GM21717 (cell line): ENCODE data around the gene TMEFF1.
"Not testable (repeated sequence)": the region's sequence is repeated elsewhere in the genome, so short reads cannot be mapped to it uniquely, and the experiment has no call there.

Experiments
- ATAC-seq: cut with Tn5 transposase; IDR thresholded peaks from one replicate; pipeline ENCODE4 v1.9.1; 2021; ENCODE audit warnings: mild to moderate bottlenecking, moderate library complexity; ENCODE audit not compliant: unreplicated experiment

TMEFF1 gene, protein sequence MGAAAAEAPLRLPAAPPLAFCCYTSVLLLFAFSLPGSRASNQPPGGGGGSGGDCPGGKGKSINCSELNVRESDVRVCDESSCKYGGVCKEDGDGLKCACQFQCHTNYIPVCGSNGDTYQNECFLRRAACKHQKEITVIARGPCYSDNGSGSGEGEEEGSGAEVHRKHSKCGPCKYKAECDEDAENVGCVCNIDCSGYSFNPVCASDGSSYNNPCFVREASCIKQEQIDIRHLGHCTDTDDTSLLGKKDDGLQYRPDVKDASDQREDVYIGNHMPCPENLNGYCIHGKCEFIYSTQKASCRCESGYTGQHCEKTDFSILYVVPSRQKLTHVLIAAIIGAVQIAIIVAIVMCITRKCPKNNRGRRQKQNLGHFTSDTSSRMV

DNA sequence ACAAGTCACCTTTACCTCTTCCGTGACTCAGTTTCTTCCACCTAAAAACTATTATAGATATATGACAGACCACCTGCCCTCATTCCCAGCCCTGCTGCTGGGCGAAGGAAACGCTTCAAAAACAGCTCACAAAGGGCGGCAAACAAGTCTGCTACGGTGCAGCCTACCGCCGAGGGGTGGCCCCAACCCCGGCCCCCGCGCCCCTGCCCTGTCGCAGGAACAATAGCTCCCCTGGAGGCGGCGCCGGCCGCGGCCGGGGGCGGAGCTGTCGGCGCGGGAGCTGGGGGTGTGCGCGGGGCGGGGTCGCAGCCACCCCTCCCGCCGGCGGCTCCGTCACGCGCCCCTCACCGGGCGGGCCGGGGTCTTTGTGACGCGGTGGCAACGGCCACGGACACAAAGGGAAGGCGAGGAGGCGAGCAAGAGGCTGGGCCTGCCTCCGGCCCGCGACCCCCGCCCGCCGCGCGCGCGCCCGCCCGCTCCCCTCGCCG lies at the start of gene TMEFF1:
Gene TMEFF1 (plus strand): TSS at position 362 of the 488 bp plus-strand sequence. CDS start 396 bp downstream, outside the sequence.
- no peak for ATAC-seq

GRCh38 chr9:100425758-100426157 lies 47.2 kb upstream of the TMEFF1 start:
- ATAC-seq: no peak

DNA sequence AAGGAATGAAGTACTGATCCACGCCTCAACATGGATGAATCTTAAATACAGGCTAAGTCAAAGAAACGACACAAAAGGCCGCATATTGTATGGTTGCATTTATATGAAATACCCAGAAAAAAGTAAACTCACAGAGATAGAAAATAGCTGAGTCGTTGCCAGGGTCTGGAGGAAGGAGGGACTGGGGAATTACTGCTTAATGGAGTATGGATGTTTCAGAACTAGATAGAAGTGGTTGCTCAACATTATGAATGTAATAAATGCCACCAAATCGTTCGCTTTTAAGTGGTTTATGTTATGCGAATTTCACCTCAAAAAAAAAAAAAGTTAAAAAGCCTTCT lies 46.8 kb upstream of the TMEFF1 start:
- no peak for ATAC-seq

DNA sequence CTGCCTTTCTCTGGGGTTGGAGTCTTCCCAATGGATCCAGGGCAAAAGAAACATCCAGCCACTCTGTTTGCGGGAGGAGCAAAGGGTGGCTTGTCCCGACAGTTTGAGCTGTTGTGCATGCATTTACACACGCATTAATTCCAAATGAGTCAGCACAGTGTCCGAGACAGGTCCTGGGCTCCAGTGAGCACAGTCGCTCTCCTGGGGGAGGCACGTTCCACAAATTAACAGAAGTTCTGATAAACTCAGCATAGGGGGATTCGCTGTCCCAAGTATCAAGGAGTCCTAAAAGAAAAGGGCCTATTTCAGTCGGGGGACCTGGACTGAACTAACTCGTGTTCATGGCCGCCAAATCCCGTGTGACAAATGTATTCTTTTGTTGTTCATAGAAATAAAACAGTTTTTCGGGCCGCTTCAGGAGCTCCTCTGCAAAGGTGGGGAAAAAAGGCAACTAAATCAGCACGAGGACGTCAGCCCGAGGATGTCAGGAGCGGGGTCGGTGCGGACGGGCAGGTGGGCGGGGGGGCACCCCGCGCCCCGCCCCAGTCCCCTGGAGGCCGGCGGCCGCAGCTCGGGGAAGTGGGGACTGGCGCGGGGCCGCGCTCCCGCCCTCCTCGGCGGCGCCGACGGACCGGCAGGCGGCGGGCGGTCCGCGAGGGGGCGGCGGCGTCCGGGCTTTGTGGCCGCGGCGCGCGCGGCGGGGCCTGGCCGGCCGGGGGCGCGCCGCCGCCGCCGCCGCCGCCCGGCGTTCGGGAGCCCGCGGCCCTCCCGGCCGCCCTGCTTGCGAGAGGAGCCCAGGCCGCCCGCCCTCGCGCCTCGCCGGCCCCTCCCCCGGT lies 46.2 kb upstream of the TMEFF1 start, which contains the start of gene MSANTD3:
Gene MSANTD3 (plus strand): TSS at position 614 of the 836 bp plus-strand sequence. CDS start 14,796 bp downstream, outside the sequence.
- ATAC-seq: peak; percentile 64

DNA sequence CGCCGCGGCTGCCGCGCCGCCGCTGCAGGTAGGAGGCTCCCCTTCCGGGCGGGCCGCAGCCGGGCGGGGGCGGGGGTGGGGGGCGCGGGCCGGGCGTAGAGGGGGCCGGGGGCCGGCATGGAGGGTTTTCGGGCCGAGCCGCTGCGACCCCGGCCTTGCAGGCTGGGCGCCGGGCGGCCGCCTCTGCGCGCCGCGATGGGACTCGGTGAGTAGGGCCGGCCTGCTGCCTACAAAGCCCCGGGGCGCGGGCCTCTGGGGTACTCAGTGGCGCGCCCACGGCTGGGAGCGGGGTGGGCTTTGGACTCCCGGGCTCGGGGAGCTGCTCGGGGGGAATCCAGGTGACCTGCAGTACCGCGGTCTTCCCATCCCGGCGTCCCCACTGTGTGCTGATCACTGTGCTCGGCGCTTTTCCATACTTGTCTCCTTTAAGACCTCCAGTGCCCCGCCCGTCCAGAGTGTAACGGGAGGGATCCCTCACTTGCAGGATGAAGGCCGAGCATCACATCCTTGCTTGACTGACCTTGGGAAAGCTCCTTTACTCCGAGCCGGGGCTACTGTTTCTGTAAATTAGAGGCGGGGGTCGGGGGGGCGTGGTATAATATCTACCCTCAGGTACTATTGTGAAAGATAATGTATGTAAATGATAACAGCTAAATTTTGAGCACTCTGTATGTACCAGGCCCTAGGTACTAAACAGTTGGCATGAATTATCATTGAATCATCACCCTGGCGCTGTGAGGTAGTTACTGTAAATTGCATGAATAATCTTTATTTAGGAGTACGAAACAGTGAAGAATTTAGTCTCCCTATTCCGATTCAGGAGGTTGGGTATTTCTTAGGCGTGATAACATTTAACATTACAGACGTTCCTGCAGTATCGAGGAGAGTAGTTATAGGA lies 45.3 kb upstream of the TMEFF1 start:
- peak; percentile 60 for ATAC-seq

- ATAC-seq: no peak
Measured at GRCh38 chr9:100428871-100429654, 43.9 kb upstream of the TMEFF1 start.

DNA sequence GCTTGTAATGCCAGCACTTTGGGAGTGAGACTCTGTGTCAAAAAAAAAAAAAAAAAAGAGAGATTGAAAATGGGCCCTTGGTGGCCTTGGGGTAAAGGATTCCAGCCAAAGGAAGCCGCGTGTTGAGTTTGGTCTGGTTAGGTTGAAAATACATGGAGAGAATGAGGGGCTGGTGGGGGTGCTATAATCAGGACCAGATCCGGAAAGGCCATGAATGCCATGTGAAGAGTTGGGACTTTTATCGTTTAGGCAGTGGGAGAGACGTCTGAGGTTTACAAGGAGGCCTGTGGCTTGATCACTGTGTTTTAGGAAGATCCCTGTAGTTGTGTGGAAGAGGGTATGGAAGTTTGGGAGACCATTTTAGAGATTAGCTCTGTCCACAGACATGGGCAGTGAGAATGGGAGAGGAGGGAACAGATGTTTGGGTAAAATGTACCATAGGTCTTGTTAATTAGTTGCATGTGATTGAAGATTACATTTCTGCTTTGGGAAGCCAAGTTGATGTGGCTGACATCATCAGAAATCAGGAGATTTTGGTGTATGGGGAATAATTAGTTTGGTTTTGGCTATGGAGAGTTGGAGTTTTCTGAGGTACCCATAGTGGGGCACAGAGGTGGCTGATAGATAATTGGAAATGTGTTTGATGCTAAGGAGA lies 42.5 kb upstream of the TMEFF1 start:
- no peak for ATAC-seq

DNA sequence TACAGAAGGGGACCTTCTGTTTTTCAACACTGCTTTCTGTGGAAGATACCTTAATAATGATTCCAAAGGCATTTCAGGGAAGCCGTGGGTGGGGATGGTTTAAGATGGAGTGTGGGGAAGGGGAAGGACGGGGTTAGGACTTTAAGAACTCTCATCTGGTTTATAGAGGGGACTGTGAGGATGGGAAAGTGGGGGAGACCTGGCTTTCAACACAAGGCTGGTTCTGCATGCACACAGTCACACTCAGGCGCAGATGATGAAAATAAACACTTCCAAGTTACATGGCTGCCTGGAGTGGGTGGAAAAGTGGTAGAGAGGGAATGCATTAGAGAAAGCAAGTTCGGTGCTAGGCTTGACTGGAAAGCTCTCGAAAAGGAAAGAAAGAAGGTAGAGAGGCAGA lies 41.1 kb upstream of the TMEFF1 start:
- no peak for ATAC-seq

GRCh38 chr9:100432736-100433135 lies 40.2 kb upstream of the TMEFF1 start:
- ATAC-seq: no peak

GRCh38 chr9:100436571-100436970 lies 36.4 kb upstream of the TMEFF1 start:
- no peak for ATAC-seq

DNA sequence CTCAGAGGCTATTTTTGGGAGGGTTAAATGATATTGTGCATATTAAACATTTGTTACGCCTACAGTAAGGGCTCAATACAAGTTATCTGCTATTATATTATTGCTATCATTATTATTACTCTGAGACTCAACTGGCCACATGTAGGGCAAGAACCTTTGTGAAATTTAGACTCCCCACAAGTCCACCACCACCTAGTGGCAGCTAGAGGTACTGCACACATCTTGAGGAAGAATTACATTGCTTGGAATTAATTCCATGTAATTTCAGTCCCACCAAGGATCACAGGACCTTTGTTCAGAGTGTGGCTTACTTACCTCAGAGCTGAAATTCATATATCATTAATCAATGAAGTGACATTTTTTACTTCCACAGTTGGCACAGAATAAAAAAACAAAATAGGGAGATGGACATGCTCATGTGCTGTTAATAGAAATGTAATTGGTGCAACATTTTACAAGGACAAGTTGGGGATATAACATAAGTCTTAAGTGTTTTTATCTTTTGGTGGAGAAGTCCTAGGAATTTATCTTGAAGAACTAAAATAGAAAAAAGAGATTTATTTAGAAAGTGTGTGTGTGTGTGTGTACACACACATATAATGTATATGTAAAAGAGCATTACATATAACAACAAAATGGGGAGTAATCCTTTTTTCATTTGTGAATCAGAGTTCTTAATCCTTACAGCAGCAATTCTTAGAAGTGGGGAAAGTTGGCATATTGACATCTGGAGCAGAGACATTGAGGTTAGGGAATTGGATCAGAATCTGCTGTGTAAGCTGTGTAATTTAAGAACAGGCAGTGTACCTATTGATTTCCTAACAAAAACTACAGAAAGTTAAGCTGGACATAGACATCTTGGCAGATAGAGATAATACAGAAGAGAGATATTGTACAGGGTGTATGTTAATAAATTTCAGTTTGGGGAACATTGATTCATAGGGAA lies 34.8 kb upstream of the TMEFF1 start:
- peak; percentile 67 for ATAC-seq

- no peak for ATAC-seq
Measured at GRCh38 chr9:100440071-100440470, 32.9 kb upstream of the TMEFF1 start.

DNA sequence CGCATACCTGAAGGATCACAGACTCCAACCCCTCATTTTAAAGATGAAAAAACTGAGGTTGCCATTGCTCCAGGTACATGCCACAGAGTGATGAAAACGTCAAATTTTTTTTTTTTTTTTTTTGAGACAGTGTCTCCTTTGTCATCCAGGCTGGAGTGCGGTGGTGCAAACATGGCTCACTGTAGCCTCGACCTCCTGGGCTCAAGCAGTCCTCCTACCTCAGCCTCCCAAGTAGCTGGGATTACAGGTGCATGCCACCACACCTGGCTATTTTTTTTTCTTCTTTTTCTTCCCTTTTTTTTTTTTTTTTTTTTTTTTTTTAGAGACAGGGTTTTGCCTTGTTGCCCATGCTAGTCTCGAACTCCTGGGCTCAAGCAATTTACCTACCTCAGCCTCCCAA lies 32.5 kb upstream of the TMEFF1 start:
- not testable (repeated sequence) for ATAC-seq

DNA sequence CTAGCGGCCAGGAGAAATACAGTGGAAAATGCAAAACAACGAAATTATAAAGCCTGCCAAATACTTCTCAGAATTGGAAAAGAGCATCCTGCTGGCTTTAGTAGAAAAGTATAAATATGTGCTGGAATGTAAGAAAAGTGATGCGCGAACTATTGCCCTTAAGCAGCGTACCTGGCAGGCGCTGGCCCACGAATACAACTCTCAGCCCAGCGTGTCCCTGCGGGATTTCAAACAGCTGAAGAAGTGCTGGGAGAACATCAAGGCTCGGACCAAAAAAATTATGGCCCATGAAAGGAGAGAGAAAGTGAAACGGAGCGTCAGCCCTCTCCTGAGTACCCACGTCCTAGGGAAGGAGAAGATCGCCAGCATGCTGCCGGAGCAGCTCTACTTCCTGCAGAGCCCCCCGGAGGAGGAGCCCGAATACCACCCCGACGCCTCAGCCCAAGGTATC lies 31.0 kb upstream of the TMEFF1 start:
- ATAC-seq: no peak

- ATAC-seq: no peak
Measured at GRCh38 chr9:100443781-100444768, 28.9 kb upstream of the TMEFF1 start.

DNA sequence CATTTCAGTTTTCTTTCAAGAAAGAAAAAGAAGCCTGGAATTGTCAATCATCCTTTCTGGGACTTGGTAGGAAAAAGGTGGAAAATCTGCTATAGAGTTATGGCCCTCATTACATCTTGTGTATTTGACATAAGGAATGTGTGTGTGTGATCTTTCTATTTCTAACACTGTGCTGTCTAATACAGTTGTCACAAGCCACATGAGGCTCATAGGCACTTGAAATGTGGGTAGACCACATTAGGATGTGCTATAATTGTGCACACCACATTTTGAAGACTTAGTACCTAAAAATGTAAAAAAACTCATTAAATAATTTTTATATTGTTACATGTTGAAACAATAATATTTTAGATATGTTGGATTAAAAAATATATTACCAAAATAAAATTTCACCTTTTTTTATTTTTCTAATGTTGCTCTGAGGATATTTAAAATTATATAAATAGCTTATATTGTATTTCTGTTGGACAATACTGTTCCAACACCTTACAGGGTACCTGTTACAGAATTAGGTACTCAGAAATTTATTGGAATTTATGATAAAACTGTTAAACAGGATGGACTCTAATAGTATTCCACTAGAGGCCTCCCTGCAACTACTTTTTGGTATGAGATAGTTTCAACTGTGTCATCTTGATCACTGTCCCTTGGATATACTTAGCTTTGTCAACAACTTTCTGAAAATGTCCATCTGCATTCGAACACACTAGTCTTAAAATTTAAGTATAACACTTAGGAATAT lies 27.6 kb upstream of the TMEFF1 start:
- no peak for ATAC-seq
